PFSK-1 (cell line): ENCODE results near the gene ATP13A2.

Source experiments
- FOXP2 ChIP-seq: optimal IDR thresholded peaks from 2 replicates; pipeline ENCODE3; 2011; ENCODE audit warnings: borderline replicate concordance, control low read depth, inconsistent platforms; ENCODE audit not compliant: insufficient read depth; ENCODE audit errors: extremely low read length, extremely low read depth
- POLR2AphosphoS5 ChIP-seq: IDR thresholded peaks from 2 replicates; pipeline ENCODE4 v1.6.1; 2012; ENCODE audit warnings: low read depth, mild to moderate bottlenecking, control low read depth, low read length, moderate library complexity
- SIN3A ChIP-seq: IDR thresholded peaks from 2 replicates; pipeline ENCODE4 v1.6.1; 2012; ENCODE audit warnings: mild to moderate bottlenecking, low read length, moderate library complexity, borderline replicate concordance; ENCODE audit not compliant: insufficient read depth
- TAF1 ChIP-seq: IDR thresholded peaks from 2 replicates; pipeline ENCODE4 v1.6.1; 2012; ENCODE audit warnings: low read length, control low read depth, borderline replicate concordance; ENCODE audit not compliant: insufficient read depth
- TF ChIP-seq, protein P1 (sequence below), 2 experiments: IDR thresholded peaks; 2 replicates each; pipeline versions ENCODE4 v1.6.1 to v1.8.0; 2011 to 2012; ENCODE audit warnings: low read depth in 2 of 2, low read length in 2 of 2, control low read depth in 1 of 2, inconsistent platforms in 1 of 2, mild to moderate bottlenecking in 1 of 2, moderate library complexity in 1 of 2; ENCODE audit not compliant: insufficient read depth in 1 of 2

Gene ATP13A2

DNA sequence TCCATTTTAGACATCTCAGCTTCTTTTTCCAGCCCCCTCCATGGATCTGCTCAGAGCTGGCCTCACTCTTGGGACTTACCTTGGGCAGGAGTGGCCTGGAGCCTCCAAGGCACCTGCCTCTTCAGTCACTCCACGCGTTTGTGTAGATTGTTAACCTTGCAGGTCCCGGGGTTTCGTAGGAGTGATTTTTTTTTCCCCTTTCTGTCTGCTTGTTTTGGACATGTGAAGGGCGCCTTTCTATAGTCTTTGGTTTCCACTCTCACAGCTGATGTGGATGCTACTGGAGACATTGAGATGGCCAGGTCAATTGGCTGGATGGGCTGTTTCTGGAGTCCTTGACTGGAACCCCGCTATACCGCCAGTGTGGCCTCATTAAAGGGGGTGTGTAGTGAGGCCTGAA, 44.1 kb upstream of the ATP13A2 start:
- TF ChIP-seq TAF1 = no peak
- no peak for TF ChIP-seq SIN3A
- no peak for TF ChIP-seq FOXP2
- no peak for TF ChIP-seq POLR2AphosphoS5
- TF ChIP-seq, protein P1, sequence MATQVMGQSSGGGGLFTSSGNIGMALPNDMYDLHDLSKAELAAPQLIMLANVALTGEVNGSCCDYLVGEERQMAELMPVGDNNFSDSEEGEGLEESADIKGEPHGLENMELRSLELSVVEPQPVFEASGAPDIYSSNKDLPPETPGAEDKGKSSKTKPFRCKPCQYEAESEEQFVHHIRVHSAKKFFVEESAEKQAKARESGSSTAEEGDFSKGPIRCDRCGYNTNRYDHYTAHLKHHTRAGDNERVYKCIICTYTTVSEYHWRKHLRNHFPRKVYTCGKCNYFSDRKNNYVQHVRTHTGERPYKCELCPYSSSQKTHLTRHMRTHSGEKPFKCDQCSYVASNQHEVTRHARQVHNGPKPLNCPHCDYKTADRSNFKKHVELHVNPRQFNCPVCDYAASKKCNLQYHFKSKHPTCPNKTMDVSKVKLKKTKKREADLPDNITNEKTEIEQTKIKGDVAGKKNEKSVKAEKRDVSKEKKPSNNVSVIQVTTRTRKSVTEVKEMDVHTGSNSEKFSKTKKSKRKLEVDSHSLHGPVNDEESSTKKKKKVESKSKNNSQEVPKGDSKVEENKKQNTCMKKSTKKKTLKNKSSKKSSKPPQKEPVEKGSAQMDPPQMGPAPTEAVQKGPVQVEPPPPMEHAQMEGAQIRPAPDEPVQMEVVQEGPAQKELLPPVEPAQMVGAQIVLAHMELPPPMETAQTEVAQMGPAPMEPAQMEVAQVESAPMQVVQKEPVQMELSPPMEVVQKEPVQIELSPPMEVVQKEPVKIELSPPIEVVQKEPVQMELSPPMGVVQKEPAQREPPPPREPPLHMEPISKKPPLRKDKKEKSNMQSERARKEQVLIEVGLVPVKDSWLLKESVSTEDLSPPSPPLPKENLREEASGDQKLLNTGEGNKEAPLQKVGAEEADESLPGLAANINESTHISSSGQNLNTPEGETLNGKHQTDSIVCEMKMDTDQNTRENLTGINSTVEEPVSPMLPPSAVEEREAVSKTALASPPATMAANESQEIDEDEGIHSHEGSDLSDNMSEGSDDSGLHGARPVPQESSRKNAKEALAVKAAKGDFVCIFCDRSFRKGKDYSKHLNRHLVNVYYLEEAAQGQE (IDR thresholded peaks at IDR 0.05; ENCODE audit: insufficient read depth in 1 of 2, low read depth in 2 of 2, low read length in 2 of 2) = no peak

DNA sequence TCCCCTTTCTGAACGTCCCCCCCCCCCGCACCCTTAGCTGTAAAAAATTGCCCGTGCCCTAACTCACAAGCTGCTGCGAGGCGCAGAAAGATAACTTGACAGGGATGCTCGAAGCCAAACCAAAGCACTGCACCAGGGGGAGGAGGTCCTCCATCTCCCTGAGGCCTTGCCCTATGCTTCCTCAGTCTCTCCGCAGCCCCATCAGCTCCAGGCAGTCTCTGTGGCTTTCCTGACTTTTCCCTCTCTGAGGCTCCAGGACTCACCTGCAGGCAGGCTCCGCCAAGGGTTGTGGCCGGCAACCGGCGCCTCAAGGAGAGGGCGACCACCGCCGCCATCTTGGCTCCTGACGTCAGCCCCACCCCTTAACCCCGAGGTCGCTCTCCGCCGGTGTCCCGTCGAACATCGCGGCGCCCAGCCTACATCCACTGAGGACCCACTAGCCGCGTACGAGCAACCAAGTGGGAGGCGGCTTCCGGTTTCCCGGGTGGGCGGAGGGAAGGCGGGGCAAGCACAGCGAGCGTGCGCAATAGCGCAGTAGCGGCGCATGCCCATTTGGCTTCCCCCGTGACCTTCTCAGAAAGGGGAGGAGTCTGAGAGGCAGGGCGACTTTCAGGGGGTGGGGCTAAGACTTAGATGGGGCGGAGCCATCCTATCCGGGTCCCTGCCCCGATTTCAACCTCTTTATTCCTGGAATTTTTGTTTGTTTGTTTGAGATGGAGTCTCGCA, 42.1 kb upstream of the ATP13A2 start, which contains the start of gene SDHB:
SDHB (minus strand) TSS at position 348 of the 726 bp plus-strand sequence; CDS start at position 335, 13 bp downstream.
- TF ChIP-seq SIN3A = peak; percentile 26; the same call in 1 of the 2 replicates
- peak; percentile 64; the same call in 1 of the 2 replicates for TF ChIP-seq POLR2AphosphoS5
- TF ChIP-seq FOXP2 = peak; percentile 82
- TF ChIP-seq, protein P1 (IDR thresholded peaks at IDR 0.05; ENCODE audit: insufficient read depth in 1 of 2, low read depth in 2 of 2, low read length in 2 of 2) = no peak
- peak; percentile 84 for TF ChIP-seq TAF1

DNA sequence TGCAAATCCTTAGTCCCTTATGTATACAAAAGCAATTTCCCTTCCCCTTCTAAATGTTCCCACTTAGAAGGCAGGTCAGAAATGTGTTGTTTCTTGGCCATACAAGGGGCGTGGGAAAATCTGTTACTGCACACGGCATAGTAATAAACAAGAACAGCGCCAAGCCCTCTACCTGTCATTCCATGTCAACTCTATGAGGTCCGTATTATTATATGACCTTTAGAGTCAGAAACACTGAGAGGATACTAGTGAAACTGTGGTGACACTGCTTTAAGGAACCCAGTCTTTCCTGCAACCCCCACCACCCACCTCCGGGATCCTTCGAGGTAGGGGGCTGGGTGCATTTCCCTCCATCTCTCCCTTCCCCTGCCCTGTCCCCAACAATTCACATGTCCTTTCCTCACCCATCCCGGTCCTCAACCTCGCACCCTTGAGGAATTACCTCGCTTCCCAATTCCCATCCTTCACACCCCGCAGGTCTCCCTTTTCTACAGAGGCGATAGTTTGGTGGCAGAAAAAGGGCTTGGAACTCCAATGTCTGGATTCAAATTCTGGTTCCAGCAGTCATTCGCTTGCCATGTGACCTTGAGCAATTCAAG, 41.5 kb upstream of the ATP13A2 start:
- no peak for TF ChIP-seq TAF1
- TF ChIP-seq, protein P1 (IDR thresholded peaks at IDR 0.05; ENCODE audit: insufficient read depth in 1 of 2, low read depth in 2 of 2, low read length in 2 of 2) = no peak
- TF ChIP-seq FOXP2 = no peak
- no peak for TF ChIP-seq SIN3A
- no peak for TF ChIP-seq POLR2AphosphoS5

DNA sequence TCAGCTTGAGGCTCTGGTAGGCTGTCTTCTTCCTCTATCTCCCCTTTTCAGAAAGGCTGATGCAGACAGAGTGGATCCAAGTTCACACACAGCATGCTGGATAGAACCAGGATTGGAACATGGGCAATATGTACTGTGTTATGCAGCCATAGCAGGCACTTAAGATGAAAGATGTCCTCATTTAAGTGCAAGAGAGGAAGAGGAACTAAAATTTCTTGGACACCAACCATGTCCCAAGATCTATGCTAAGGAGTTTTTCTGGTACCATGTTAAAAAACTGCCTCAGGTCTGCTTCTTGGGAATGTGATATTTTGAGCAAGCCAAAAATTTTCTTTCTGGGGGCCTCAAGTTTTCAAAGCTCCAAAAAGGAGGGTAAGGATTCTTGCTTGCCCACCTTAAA, 40.9 kb upstream of the ATP13A2 start:
- TF ChIP-seq TAF1 = no peak
- no peak for TF ChIP-seq POLR2AphosphoS5
- no peak for TF ChIP-seq FOXP2
- TF ChIP-seq, protein P1 (IDR thresholded peaks at IDR 0.05; ENCODE audit: insufficient read depth in 1 of 2, low read depth in 2 of 2, low read length in 2 of 2) = no peak
- no peak for TF ChIP-seq SIN3A
